T-helper 2 cell (primary cell): ENCODE results near the gene STEEP1.

Source experiments
- DNase-seq, 5 experiments: peaks; one replicate each; pipeline versions ENCODE4 v3.0.0 to v3.0.0-alpha.2; 2012 to 2022

The STEEP1 gene

DNA sequence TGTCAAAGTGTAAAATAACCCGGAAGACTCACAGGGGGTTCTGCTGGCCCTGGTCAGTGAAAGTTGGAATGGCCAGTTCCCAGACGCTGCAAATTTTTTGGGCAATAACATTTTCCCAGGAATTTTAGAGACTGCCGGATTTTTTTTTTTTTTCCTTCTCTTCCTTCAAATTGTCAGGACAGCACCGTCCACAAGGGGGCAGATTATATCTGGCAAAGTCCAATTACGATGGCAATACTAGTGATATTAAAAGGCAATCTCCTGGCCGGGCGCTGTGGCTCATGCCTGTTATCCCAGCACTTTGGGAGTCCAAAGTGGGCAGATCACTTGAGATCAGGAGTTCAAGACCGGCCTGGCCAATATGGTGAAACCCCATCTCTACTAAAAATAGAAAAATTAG lies 76.5 kb downstream of the STEEP1 start:
- peak in 3 of 5 experiments; percentile 1 to 26 (median 12) for DNase-seq
